HepG2 (cell line): Measurements from ENCODE around the gene HOXA7. TPM values are rescaled to one million over a fixed set of nuclear protein-coding genes. Genes with fewer than 3 reads are reported as not detected.
A peak's percentile ranks its signal among the peaks of the same experiment; 100 is the strongest.

ENCODE experiments used
- JUNB ChIP-seq: sonication (generic); formaldehyde crosslinking; IDR thresholded peaks from 2 replicates; pipeline ENCODE4 v1.8.0; 2022; ENCODE audit warnings: missing genetic modification reagents, mild to moderate bottlenecking, borderline replicate concordance
- KLF6 ChIP-seq: IDR thresholded peaks from 2 replicates; pipeline ENCODE4 v1.8.0; 2016; ENCODE audit warnings: missing biosample characterization, missing genetic modification reagents
- PRDM15 ChIP-seq: sonication (generic); formaldehyde crosslinking; IDR thresholded peaks from 2 replicates; pipeline ENCODE4 v1.4.0; 2020; ENCODE audit warnings: missing genetic modification reagents
- RARA ChIP-seq: IDR thresholded peaks from 2 replicates; pipeline ENCODE4 v1.6.1; 2016; ENCODE audit warnings: missing genetic modification reagents, missing compliant biosample characterization
- RNF2 ChIP-seq: fragments of 450-650 bp; conservative IDR thresholded peaks from 2 replicates; pipeline ENCODE4 v1.6.1; 2016; ENCODE audit warnings: low read depth
- SALL2 ChIP-seq: sonication (generic); formaldehyde crosslinking; IDR thresholded peaks from 2 replicates; pipeline ENCODE4 v1.8.1; 2023; ENCODE audit warnings: mild to moderate bottlenecking, missing genetic modification reagents, inconsistent platforms
- TEF ChIP-seq: sonication (generic); formaldehyde crosslinking; IDR thresholded peaks from 2 replicates; pipeline ENCODE4 v1.5.0; 2020; ENCODE audit warnings: missing genetic modification reagents
- TFE3 ChIP-seq: IDR thresholded peaks from 2 replicates; pipeline ENCODE4 v1.6.1; 2016
- ZBTB21 ChIP-seq: sonication (generic); formaldehyde crosslinking; IDR thresholded peaks from 2 replicates; pipeline ENCODE4 v1.4.0; 2020; ENCODE audit warnings: missing genetic modification reagents
- ZFP82 ChIP-seq: sonication (generic); formaldehyde crosslinking; IDR thresholded peaks from 2 replicates; pipeline ENCODE4 v1.5.1; 2020; ENCODE audit warnings: mild to moderate bottlenecking, missing genetic modification reagents, borderline replicate concordance
- ZNF207 ChIP-seq: fragments of 450-650 bp; IDR thresholded peaks from 2 replicates; pipeline ENCODE4 v1.6.1; 2016; ENCODE audit warnings: antibody characterized with exemption, borderline replicate concordance
- ZNF24 ChIP-seq: fragments of 450-650 bp; IDR thresholded peaks from 2 replicates; pipeline ENCODE4 v1.6.1; 2017; ENCODE audit warnings: antibody characterized with exemption, mild to moderate bottlenecking
- ZNF607 ChIP-seq: sonication (generic); formaldehyde crosslinking; IDR thresholded peaks from 2 replicates; pipeline ENCODE4 v1.5.1; 2020; ENCODE audit warnings: missing genetic modification reagents, mild to moderate bottlenecking, borderline replicate concordance
- ZNF891 ChIP-seq: sonication (generic); formaldehyde crosslinking; IDR thresholded peaks from 2 replicates; pipeline ENCODE4 v1.5.0; 2020; ENCODE audit warnings: mild to moderate bottlenecking, missing genetic modification reagents
- polyA plus RNA-seq, 8 experiments: library from polyadenylated mRNA; depleted of rRNA in 3 of 8; stranded (reverse) in 7 of 8; unstranded in 1 of 8; fragments of >200 nt; fragmentation: Illumina TruSeq in 4 of 8; extraction: Trizol in 4 of 8; gene quantifications; 2 replicates each; pipeline versions ENCODE4 v1.2.1 to v1.2.3, GENCODE V29; 2011 to 2016; ENCODE audit warnings: low read depth in 4 of 8, missing spikeins in 1 of 8, mixed read lengths in 1 of 8; ENCODE audit not compliant: insufficient read depth in 1 of 8
- total RNA-seq, 5 experiments: library from RNA; depleted of rRNA; stranded (reverse); fragments of >200 nt; fragmentation: Illumina TruSeq; extraction: Trizol; gene quantifications; 2 replicates each; pipeline ENCODE4 v1.2.3, GENCODE V29; 2016; ENCODE audit warnings: low read depth in 1 of 5
- TF ChIP-seq, protein P1 (sequence below): IDR thresholded peaks from 2 replicates; pipeline ENCODE4 v1.6.1; 2016; ENCODE audit warnings: low read depth, missing genetic modification reagents, missing compliant biosample characterization
- TF ChIP-seq, protein P2 (sequence below): sonication (generic); formaldehyde crosslinking; conservative IDR thresholded peaks from 2 replicates; pipeline ENCODE4 v1.8.0; 2022; ENCODE audit warnings: low read depth, missing genetic modification reagents

The HOXA7 gene
- total and polyA plus RNA-seq, 2 of the 13 experiments (the other 11 are each of a cell fraction or from before 2014, with no cell fraction given), result 0.05 TPM; not detected in 1

- TF ChIP-seq PRDM15 (CRISPR knock-in tag) (no peak), ZBTB21 (CRISPR knock-in tag) (no peak), RNF2 (no peak), RARA (no peak), TFE3 (CRISPR knock-in tag) (no peak), ZFP82 (CRISPR knock-in tag) (no peak), TEF (CRISPR knock-in tag) (no peak), KLF6 (0 out of 2 replicates have a peak, but pooled peaks have one; percentile 18), ZNF891 (CRISPR knock-in tag) (peak; percentile 40), ZNF207 (no peak), ZNF24 (no peak), SALL2 (CRISPR knock-in tag) (peak; percentile 83), ZNF607 (CRISPR knock-in tag) (no peak), JUNB (CRISPR knock-in tag) (no peak)
- TF ChIP-seq, protein P1, sequence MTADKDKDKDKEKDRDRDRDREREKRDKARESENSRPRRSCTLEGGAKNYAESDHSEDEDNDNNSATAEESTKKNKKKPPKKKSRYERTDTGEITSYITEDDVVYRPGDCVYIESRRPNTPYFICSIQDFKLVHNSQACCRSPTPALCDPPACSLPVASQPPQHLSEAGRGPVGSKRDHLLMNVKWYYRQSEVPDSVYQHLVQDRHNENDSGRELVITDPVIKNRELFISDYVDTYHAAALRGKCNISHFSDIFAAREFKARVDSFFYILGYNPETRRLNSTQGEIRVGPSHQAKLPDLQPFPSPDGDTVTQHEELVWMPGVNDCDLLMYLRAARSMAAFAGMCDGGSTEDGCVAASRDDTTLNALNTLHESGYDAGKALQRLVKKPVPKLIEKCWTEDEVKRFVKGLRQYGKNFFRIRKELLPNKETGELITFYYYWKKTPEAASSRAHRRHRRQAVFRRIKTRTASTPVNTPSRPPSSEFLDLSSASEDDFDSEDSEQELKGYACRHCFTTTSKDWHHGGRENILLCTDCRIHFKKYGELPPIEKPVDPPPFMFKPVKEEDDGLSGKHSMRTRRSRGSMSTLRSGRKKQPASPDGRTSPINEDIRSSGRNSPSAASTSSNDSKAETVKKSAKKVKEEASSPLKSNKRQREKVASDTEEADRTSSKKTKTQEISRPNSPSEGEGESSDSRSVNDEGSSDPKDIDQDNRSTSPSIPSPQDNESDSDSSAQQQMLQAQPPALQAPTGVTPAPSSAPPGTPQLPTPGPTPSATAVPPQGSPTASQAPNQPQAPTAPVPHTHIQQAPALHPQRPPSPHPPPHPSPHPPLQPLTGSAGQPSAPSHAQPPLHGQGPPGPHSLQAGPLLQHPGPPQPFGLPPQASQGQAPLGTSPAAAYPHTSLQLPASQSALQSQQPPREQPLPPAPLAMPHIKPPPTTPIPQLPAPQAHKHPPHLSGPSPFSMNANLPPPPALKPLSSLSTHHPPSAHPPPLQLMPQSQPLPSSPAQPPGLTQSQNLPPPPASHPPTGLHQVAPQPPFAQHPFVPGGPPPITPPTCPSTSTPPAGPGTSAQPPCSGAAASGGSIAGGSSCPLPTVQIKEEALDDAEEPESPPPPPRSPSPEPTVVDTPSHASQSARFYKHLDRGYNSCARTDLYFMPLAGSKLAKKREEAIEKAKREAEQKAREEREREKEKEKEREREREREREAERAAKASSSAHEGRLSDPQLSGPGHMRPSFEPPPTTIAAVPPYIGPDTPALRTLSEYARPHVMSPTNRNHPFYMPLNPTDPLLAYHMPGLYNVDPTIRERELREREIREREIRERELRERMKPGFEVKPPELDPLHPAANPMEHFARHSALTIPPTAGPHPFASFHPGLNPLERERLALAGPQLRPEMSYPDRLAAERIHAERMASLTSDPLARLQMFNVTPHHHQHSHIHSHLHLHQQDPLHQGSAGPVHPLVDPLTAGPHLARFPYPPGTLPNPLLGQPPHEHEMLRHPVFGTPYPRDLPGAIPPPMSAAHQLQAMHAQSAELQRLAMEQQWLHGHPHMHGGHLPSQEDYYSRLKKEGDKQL (CRISPR knock-in tag), result no peak
- TF ChIP-seq, protein P2, sequence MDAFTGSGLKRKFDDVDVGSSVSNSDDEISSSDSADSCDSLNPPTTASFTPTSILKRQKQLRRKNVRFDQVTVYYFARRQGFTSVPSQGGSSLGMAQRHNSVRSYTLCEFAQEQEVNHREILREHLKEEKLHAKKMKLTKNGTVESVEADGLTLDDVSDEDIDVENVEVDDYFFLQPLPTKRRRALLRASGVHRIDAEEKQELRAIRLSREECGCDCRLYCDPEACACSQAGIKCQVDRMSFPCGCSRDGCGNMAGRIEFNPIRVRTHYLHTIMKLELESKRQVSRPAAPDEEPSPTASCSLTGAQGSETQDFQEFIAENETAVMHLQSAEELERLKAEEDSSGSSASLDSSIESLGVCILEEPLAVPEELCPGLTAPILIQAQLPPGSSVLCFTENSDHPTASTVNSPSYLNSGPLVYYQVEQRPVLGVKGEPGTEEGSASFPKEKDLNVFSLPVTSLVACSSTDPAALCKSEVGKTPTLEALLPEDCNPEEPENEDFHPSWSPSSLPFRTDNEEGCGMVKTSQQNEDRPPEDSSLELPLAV (CRISPR knock-in tag), result no peak
Measured at GRCh38 chr7:27150568-27151340, 5.7 kb downstream of the HOXA7 start (continued).
